Measurements from ENCODE around the gene TAF11L5.
"Not testable (repeated sequence)": the region's sequence is repeated elsewhere in the genome, so short reads cannot be mapped to it uniquely, and the experiment has no call there.

- TF ChIP-seq CTCF, POLR2AphosphoS5, POLR2A (IDR thresholded peaks at IDR 0.05): not testable (repeated sequence)
These were observed 7.5 kb upstream of the TAF11L5 start for GRCh38 chr5:17517526-17517925.

Data from prostate gland (tissue), 2 donors.